Central memory CD4-positive, alpha-beta T cell (primary cell): ENCODE measurements around the gene SNAP23.
"Not testable (repeated sequence)": the region's sequence is repeated elsewhere in the genome, so short reads cannot be mapped to it uniquely, and the experiment has no call there.

ENCODE experiments used
- DNase-seq: peaks from one replicate; pipeline ENCODE4 v3.0.0; 2022

SNAP23 gene

DNA sequence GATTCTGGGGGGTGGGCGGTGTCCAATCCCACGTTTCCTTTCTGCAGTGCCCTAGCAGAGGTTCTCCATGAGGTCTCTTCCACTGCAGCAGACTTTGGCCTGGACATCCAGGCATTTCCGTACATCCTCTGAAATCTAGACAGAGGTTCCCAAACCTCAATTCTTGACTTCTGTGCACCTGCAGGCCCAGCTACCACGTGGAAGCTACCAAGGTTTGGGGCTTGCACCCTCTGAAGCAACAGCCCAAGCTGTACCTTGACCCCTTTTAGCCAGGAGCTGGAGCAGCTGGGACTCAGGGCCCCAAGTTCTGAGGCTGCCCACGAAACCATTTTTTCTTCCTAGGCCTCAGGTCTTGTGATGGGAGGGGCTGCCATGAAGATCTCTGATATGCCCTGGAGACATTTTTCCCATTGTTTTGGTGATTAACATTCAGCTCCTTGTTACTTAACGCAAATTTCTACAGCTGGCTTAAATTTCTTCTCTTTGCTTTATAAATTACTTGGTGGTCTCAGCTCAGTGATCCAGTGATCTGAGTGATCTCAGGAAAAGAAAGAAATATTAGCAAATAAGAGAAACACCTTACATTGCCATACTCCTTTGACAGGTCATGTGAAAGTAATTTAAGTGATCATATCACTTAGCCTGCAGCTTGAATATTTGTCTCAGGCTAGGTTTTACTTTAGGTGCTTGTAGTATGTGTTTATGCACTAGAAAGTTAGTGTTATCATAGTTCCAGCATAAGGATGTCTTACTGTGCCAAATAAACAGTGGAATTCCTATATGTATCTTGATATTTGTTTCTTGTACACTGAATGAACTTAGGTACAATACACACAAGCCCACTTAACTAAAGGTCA lies 3.0 kb downstream of the SNAP23 start:
- DNase-seq: no peak

DNA sequence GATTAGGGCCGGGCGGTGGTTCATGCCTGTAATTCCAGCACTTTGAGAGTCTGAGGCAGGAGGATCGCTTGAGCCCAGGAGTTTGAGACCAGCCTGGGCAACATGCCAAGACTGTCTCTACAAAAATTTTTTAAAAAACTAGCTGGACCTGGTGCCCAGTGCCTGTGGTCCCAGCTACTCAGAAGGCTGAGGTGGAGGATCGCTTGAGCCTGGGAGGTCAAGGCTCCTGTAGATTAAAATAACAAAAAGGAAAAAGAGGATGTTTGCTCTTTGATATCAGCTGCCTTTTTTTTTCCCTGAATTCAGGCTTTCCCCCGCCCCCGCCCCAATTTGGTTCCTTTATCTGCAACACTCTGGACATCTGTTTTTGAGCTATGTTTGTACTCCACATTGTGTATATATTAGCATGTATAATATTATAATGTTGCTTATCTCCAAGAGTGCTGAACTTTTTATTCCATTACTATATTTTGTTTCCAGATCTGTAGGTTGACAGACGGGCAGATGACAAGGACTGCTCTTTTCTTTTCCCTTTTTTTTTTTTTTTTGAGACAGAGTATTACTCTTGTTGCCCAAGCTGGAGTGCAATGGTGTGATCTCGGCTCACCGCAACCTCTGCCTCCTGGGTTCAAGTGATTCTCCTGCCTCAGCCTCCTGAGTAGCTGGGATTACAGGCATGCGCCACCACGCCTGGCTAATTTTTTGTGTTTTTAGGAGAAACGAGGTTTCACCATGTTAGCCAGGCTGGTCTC lies 4.6 kb downstream of the SNAP23 start:
- no peak for DNase-seq

DNA sequence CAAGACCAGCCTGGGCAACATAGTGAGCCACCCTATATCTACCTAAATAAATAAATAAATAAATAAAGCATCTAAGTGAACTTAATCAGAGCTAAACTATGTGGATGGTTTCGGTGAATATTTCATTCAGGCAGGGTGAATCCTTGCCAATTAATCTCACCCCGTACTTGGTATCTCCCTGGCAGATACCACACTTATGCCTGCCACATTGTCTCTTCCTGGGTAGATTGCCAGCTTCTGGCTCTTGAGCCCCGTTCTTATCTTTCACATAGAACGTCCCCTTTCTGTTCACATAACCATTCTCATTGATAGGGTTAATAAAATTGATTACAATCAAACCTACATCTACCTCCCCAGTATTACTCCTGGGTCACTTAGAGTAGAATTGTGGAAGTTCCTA lies 7.0 kb downstream of the SNAP23 start:
- no peak for DNase-seq

DNA sequence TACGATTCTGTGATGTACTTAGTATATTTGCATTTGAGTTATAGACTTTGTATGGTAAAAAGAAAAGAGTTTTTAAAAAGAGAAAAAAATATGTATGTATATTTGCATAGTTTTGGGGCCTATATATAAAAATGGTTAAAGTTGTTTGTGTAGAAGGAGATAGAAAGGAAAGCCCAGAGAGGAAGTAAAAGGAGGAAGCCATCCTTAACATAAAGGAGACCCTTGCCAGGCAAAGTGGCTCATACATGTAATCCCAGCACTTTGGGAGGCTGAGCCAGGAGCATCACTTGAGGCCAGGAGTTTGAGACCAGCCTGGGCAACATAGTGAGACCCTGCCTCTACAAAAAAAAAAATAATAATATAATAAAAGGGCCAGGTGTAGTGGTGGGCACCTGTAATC lies 8.4 kb downstream of the SNAP23 start:
- no peak for DNase-seq

DNA sequence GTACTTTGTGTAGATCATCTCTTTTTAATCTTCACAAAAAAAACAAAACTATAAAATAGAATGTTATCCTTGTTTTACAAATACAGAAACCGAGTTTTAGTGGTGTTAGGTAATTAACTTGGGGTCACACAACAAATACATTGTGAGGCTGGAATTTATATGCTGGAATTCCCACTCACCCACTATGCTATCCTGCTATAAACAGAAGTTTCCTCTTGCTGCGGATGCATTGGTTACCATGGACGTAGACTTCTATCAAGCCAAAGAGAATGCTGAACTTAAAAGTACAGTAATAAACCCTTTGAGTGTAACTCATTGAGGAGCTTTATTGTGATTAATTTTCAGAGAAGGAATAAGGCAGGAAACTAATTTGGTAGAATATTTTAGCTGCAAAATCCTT lies 9.2 kb downstream of the SNAP23 start:
- no peak for DNase-seq

DNA sequence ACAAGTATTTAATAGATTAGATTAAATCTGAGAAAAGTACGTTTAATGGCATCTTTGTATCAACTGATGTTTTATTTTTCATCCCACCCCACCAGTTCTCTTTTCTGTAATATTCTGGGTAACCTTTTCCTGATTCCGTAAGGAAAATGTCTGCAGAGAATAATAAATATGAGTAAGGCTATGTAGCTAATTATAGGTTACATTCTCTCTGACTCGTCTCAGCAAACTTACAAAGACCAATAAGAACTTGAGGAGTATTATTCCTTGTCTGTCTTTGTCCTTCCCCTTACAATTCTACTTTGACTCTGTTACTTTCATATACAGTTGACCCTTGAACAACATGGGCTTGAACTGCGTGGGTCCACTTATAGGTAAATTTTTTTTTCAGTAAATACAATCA lies 12.1 kb downstream of the SNAP23 start:
- DNase-seq: no peak

DNA sequence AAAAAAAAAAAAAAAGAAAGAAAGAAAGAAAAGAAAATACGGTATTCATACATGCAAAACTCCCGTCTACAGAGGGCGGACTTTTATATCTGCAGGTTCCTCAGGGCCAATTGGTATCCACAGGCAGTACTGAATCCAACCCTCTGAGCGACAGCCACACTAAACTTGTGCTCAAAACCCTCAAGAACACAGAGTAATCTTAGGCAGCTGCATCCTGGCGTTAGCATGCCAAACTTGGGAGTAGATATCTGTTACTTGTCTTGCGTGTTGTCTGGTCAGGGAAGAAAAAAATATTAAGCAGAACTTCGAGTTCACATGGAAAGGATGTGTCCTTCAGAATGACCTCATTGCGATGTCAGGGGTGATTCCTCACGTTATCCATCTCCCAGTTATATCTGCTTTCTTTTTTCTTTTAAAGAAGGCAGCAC lies 12.8 kb downstream of the SNAP23 start:
- no peak for DNase-seq

DNA sequence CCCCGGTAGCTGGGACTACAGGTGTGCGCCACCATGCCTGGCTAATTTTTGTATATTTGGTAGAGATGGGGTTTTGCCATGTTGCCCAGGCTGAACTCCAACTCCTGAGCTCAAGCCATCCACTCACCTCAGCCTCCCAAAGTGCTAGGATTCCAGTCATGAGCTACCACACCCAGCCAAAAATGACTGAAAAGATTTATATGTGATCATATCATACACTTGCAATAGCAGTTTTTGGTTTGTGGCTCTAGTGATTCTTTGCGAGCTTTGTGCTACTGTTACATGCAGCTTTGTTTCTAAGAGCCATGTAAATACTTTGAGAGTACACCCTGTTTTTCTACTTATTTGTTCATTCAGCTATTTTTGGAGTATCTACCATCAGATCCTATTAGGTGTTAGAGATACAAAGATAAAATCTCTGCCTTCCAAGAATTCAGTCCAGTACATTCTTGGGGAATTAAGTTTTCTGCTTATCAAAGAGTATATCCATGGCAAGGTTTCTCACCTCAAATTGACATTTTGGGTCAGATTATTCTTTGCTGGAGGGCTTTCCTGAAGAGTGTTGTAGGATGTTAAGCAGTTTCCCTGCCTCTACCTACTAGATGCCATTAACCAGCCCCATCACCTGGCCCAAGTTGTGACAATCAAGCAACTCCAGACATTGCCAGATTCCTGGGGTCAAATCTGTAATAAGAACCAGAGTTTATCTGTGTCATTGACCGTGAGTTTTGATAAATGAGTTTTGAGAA lies 15.0 kb downstream of the SNAP23 start:
- no peak for DNase-seq

DNA sequence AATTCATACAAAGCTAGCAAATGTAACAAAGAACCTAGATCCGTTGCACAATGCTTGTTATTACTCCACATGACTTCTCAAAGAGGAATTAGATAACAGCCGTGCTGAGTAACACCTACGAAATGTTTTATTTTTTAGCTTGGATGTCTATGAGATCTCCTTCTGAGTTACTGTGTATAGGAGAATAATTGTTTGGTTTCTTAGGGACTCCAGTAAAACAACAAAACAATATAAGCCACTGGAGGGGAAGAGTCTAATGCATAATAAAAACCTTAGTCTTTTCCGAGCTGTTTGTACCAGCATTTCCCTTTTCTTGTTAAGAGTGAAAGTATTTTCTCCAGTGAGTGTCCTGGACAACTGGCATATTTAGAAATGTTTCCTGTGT lies 15.6 kb downstream of the SNAP23 start:
- no peak for DNase-seq

DNA sequence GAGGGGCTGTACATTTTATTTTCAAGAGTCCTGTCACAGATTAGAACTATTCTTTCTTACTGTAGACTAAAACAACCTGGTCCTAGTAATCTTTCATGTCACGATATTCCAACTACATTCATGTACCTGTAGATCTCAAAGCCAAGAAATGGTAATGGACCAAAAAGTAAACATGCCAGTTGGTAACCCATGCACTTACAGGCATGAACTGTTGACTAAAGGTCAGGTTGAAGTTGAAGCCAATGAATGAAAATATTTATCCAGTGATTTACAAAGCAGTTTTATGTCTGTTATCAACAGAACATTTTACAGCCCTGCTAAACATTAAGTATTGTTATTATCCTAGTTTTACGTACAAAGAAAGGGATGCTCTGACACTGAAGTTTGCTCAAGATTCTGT lies 27.9 kb downstream of the SNAP23 start:
- DNase-seq: no peak

DNA sequence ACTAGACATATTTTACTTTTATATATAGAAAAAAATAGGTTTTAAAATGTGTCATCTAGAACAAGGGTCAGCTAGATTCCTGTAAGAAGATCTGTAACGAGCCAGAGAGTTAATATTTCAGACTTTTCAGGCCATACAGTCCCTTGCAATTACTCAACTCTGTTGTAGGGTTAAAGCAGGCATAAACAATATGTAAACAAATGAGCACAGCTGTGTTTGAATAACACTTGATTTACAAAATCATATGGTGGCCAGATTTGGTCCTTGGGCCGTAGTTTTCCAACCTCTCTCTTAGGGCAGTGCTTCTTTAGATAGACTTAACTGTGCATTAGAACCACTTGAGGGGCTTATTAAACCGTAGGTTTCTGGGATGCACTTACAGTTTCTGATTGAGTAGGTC lies 33.5 kb downstream of the SNAP23 start:
- no peak for DNase-seq

DNA sequence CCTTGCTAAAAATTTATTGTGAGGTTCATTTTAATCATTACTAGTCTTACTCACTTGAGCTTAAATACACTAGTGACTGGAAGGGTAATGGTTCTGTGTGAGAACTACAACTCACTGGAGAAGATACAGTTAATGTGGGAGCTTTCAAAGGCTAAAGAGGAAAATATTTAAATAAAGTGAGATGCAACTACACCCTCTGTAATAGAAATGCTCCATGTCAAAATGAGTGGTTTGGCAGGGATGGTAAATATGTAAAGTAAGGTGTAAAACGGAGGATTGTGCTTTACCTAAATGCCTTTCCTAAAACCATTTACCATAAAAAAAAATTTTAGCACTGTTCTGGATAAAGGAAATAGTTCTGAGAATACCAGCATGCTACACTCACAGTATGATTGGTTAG lies 37.8 kb downstream of the SNAP23 start:
- no peak for DNase-seq

DNA sequence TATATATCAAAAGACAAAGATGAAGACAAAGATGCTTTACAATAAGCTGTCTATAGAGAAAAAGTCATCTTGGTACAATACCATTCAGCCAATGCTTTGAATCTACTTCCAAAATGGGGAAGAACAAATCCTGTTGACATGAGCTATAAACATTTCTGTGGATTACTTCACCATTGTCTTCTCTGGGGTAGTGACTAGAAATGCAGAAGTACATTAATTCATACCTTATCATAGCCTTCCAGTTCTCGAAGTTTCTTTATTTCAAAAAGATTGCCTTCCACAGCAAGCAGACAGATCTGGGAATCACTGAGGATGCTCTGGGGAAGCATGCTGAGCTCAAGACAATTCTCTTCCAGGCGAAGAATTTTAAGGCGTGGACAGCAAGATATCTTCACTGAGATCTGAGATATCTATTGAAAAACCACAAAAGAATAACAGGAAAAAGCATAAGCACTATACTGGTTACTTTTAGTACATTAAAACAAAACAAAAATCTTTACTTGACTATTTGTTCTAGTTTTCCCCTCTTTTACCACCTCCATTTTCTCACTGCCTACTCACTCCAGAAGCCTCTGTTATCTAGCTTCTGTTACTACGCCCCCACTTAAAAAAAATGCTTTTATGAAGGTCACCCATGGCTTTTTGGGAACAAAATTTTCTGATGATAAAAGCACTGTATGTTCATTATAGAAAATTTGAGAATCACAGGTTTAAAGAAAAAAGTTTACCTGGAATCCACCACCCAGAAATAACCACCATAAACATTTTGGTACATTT lies 49.6 kb downstream of the SNAP23 start:
- DNase-seq: no peak

DNA sequence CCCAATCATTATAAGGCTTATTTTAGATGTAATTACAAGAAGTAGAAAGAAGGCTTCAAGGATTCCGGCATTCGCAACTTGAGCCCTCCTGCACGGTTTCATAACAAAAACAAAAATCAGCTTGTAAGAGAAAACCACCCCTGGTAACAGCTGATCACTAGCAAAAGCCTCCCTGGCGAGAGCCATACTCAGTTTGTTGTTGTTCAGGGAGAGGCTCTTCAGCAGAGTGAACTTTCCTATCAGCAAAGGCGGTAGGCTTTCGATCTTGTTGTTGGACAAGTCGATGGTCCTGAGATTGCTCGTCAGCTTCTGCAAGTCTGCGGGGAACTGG lies 52.4 kb downstream of the SNAP23 start:
- no peak for DNase-seq

DNA sequence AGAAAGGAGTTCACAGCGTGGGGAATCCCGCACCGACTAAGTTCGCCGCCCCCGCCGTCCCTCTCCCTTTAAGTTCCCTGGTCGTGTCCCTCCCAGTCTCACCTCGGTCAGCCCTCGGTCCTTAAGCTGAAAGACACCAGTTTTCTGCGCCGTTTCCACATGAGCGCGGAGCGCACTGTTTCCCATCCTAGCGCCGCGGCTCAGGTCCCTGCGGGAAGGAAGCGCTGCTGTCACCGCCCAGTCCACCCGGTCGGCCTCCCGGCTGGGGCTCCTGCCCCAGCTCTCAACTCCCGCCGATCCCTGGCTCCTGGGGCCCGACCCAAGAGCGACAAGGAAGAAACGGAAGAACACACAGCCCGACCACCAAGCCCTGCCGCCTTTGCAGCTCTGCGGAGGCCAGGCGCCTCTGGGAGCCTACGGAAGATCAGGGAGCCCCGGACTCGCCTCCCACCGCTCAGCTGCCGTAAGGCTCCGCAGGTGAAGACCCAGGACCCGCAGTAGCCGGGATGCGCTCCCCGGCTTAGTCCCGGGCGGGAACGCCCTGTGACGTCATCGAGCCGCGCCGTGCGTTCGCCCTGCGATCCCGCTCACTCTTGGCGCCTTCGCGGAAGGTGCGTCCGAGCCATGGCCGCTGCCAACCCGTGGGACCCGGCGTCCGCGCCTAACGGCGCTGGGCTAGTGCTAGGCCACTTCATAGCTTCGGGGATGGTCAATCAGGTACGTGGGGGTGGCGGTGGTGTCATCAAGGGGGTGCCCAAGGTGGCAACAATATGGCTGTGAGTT lies 53.0 kb downstream of the SNAP23 start, which contains the start of the genes HAUS2 and LRRC57:
TSS of gene HAUS2 (plus strand) at position 590 of the 783 bp plus-strand sequence. CDS start at position 625, 35 bp downstream.
TSS of gene LRRC57 (minus strand) at position 545 of the 783 bp plus-strand sequence. CDS start at position 186, 359 bp downstream.
- peak; percentile 83 for DNase-seq

DNA sequence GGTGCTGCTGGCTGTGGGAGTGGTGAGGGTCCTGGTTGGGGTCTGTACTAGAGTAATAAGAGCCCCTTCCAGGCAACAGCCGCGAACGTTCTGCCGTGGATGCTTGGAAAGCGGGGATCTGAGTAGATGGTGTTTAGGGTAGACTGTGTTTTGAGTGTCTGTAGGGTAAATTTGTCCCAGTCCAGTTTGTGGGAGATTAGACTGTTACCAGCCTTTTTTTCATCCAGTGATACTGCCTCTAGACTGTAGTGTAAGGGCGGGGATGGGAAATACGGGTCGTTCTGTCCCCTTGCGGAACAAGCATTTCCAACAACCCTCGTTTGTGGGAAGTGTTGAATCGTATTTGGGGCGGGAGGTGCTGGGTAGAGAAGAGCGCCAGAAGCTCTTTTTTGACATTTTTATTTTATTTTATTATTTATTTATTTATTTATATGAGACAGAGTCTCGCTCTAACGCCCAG lies 53.6 kb downstream of the SNAP23 start:
- no peak for DNase-seq

DNA sequence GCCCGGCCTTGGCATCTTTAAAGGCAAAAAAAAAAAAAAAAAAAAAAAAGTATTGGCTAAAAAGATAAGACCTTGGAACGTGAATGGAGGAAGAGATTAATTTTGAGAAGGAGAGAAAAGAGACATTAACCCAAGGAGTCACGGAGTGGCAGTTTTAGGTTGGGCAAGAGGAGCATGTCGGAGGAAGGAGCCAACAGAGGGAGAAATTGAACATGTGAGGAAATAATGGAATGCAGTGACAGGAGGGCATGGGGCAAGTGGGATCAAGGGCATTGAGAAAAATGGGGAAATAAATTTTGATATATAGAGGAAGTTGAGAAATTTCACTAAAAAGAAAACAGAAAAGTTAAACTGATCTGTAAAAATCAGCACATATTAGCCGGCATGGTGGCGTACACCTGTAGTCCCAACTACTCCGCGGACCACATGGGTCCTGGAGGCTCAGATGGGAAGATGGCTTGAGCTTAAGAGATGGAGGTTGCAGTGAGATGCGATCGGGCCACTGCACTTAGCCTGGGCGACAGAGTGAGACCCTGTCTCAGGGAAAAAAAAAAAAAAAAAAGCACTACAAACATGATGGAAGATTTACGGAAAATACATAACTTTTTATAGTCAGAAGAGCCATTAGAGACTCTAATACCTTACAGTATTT lies 54.4 kb downstream of the SNAP23 start:
- DNase-seq: no peak

DNA sequence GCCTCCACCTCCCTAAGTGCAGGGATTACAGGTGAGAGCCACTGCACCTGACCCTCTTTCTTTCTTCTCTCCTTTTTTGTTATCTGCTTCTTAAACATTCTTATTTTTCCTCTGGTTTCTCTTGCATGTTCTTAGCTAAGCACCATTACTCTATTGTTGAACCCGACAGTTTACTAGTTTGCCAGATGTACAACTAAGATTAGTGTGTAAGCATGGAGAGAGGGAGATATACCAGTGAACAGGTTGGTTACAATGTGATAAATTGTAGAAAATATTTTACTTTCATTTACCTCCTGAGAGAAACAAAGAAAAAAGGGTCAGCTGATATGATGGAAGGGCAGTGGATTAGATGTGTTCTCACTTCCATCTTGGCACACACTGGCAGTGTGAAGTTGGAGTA lies 58.1 kb downstream of the SNAP23 start:
- no peak for DNase-seq

DNA sequence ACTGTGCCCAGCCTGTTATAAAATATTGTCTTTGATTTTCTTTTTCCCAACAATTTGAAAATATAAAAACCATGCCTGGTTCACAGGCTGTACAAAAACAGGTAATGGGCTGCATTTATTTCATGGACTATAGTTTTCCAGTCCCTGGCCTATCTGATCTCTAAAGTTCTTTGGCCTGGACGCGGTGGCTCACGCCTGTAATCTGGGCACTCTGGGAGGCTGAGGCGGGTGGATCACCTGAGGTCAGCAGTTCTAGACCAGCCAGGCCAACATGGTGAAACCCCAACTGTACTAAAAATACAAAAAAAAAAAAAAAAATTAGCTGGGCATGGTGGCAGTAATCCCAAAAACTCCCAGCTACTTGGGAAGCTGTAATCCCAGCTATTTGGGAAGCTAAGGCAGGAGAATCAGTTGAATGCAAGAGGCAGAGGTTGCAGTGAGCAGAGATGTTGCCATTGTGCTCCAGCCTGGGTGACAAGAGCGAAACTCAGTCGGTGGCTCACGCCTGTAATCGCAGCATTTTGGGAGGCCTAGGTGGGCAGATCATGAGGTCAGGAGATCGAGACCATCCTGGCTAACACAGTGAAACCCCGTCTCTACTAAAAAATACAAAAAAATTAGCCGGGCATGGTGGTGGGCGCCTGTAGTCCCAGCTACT lies 61.2 kb downstream of the SNAP23 start:
- not testable (repeated sequence) for DNase-seq

DNA sequence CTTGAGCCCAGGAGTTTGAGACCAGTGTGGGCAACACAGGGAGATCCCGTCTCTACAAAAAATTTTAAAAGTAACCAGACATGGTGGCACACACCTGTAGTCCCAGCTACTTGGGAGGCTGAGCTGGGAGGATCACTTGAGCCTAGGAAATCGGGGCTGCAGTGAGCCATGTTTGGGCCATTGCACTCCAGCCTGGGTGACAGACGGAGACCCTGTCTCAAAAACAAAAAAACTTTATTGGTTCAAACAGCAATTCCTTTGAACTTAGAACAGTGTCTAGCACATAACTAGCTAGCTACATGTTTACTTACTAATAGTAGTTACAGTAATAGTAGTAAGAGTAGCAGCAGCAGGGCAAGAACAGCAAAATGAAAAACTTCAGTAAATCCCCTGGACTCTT lies 63.3 kb downstream of the SNAP23 start:
- DNase-seq: no peak
